IMR-90 (cell line): ENCODE measurements around the gene CYP4B1.

Experiments used
- CTCF ChIP-seq: conservative IDR thresholded peaks from 2 replicates; pipeline ENCODE4 v1.5.1; 2012; ENCODE audit warnings: mild to moderate bottlenecking, low read depth, low read length, improper control_type of control experiment
- MXI1 ChIP-seq: IDR thresholded peaks from 2 replicates; pipeline ENCODE4 v1.6.1; 2012; ENCODE audit warnings: low read depth, mild to moderate bottlenecking, low read length, moderate library complexity, borderline replicate concordance
- SMC3 ChIP-seq: fragments of 150-350 bp; IDR thresholded peaks from 2 replicates; pipeline ENCODE4 v1.6.1; 2016; ENCODE audit warnings: low read depth, mild to moderate bottlenecking, antibody characterized with exemption, low read length, moderate library complexity

GRCh38 chr1:46804926-46805325 lies 6.1 kb downstream of the CYP4B1 start:
- TF ChIP-seq CTCF, result no peak
- TF ChIP-seq MXI1, result no peak
- TF ChIP-seq SMC3, result no peak
